ENCODE measurements around the gene ANKH.
A peak's percentile ranks its signal among the peaks of the same experiment; 100 is the strongest.
"Not testable (repeated sequence)": the region's sequence is repeated elsewhere in the genome, so short reads cannot be mapped to it uniquely, and the experiment has no call there.

ANKH gene

DNA sequence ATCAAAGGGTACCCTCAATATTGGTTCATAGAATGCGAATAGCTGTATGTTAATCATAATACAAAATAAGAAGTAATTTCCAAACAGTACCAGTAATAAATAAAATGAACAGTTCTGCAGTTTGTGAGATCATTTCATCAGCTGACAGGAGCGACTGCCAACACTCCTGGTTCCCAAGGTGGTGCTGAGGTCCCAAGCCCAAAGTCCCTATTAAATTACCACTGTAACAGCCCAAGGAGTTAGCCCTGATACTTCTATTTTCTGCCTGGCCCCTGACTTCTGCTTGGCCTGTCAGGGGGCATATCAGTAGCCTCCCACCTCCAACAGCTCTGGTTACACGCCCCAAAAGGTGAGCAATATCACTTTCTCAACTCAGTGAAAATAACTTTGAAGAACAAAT lies 47.1 kb downstream of the ANKH start:
- DNase-seq: no peak

DNA sequence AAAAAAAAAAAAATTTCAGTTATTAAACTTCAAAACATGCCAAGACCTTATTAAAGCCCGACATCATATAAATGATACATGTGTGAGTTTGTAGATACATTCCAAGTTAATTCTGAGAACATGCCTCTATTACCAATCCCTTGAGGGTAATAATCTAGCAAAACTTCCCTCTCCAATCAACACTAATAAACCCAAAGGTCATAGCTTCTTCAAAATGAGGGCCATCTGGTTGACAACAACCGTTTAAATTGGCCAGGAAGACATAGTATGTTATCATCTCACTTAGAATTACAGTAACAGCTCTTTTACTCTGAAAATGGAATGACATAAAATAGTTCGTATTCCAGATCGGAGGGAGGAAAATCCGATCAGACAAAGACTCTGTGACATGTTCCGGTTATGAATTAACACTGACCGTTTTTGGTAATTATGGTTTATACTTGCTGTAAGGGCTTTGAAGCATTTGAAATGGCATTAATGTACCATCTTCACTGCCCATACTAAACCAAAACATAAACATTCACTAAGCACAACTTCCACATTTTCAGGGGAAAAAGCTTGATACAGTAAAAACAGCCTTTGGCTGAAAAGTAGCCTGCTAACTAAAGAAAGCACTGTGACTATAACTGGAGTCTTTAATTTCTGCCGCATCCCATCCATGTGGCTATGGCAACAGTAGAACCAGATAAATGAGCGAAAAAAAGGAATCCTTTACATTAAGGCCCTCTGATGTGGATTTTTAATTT lies 50.3 kb downstream of the ANKH start:
- no peak for DNase-seq

DNA sequence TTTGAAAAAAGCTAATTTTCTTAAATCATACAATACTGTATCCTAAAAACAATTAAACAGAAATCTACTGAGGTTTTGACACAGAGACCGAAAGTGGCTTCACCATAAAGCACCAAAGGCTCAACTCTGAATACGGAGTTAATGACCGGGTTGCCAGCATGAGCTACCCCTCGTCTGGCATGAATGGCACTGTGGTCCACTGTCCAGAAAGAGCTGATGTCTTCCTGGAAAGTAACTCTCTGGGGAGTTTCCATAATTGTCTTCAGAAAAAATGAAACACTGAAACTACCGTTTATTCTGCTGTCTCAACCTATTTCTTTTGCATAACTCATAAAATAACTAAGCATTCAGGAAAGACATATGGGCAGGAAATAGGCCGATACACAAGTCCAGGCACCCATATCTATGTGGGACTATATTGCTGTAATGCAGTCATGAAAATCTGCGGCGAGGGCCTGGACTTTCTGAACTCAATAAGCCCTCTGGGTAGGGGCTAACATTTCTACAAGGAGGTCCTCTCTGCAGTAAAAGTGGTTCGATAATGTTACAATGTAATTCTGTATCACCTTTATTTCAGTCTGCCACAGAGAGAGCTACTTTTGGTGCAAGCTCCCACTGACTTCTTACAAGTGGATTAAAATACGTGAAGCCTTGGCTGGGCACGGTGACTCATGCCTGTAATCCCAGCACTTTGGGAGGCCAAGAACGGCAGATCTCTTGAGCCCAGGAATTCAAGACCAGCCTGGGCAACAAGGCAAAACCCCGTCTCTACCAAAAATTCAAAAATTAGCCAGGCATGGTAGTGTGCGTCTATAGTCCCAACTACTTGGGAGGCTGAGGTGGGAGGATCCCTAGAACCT lies 52.4 kb downstream of the ANKH start:
- no peak for DNase-seq

DNA sequence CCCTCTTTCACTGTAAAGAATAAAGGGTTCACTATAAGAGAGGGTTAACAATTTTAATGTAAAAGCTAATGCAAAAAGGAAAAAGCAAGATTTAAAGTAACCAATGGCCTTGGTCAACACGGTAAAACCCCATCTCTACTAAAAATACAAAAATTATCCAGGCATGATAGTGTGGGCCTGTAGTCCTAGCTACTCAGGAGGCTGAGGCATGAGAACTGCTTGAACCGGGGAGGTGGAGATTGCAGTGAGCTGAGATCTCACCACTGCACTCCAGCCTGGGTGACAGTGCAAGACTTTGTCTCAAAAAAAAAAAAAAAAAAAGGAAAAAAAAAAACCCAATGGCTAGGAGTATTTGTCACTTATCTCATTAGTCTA lies 53.8 kb downstream of the ANKH start:
- not testable (repeated sequence) for DNase-seq

DNA sequence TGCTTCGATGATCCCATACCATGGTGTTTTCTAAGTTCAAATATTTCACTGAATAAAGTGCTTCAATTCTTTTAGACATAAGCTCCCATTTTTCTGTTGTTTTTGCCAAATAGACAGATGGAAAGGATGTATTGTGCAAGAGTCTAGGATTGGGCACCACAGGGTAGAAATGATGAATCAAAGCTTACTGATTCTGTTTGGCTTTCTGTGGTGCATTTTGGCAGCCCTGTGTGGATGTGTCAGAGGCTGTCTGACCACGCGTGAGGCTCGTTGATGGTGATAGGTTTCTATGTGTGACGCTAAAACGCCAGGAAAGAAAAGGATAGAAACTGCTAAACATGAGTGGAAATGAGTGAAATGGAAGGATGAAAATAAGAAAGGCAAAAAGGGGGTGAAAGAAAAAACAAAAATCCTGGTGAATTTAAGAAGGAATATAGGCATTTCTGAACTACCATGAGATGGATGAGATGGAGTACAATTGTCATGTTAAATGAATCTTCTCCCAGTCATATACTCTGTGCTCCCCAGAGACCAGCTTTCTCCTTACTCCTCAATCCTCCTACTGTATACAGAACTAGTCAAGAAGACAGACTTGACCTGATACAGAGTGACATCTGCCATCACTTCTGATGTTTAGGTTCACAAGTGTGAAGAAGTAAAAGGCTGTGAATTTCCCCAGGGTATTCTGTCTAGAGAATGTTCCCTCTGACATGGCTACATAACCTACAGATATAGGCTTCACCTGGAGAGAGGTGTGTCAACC lies 54.4 kb downstream of the ANKH start:
- no peak for DNase-seq

DNA sequence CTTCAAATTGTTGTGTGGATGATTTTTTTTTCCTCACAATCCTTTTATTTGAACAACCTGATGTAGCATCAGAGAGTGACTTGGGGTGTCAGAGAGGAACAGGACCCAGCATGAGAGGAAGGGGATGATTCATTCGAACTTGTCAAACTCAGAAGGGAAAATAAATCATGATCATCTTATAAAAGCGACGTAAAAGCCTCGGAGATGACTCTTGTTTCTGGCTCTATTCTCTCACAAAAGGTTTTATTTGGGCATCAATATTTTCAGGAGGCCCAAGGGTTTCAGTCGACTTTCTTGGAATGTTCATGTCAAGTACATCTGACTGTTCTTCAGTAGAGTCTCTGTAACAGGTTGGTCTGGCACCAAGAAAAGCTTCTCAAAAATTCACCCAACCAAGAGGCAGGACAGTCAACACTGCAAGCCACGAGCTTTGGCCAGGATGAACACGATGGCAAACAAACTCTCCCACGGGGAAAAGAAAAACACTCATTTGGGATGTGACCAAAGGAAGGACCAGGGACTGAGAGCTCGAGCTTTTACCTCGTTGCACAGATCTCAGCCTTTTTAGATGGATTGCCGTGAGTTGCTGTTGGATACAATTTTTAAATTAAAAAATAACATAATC lies 55.1 kb downstream of the ANKH start:
- DNase-seq: no peak

DNA sequence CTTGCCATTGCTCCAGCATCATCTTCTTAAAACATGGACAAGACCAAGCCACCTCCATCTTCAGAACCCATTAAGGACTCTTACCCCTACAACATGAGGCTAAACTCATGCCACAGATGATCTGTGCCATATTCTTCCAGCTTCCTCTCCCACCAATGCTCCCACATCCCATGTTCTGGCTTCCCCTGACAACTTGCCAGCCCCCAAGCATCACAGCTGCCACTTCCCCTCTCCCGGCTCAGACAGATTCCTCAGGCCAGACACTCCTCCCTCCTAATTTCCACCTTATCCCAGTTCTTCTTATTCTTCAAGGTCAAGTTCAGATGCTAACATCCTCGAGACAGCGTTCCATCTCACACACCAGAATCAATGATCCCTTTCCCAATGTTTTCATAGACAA lies 57.8 kb downstream of the ANKH start:
- DNase-seq: no peak

DNA sequence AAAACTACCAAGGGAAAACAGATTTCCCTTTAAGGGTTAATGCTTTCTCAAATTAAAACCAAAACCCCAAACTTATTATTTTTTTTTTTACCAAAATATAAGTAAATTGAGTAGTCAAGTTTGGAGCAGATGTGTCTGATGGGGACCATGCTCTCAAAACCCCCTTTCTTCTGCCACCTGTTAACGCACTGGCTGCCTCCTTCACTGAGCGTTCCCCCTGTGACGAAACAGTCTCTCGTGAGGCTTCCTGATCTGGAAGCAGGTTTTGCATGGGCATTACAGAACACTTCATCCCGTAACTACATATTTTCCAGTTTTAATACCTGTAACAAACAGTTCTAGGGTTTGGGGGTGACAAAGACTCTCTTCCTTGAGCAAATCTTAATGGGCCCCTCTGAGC lies 59.4 kb downstream of the ANKH start:
- DNase-seq: no peak

DNA sequence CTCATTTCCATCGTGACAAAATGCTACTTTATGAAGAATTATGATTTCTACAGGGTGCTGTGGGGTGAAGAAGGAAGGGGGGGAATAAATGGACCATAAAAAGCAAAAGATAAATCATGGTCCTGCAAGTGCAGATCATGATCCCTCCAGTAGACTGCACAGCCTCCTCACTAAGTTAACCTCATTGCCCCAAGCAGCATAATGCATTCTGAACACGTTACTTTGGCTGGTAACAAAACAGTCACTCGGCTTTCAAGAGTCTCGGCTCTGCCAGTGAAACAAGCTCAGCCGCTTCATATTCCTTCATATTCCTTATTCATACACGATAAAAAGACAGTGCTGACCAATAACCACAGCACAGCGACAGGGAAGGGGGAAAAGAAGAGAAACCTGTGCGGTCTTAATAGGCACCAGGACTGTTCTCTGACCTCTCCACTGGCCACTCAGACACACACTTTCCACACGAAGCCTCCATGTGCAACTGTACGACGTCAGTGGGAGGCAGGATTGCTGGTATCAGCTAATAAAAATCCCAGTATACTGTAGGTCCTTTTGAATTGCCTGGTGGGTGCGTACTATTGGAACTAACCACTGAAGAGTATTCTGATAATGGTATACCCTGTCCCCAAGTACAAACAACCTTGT lies 60.5 kb downstream of the ANKH start:
- DNase-seq: no peak

DNA sequence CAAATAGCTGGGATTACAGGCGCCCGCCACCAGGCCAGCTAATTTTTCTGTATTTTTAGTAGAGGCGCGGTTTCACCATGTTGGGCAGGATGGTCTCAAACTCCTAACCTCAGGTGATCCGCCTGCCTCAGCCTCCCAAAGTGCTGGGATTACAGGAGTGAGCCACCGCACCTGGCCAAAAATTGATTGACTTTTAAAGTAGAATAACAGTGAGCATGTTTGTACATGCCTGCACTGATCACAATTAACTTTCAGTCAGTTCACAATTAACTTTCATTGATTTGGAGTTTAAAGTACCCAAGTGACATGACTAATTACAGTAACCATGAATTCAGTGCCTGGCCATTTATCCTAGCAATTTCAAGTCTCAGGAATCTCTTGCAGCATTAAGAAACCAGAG lies 61.3 kb downstream of the ANKH start:
- DNase-seq: no peak

DNA sequence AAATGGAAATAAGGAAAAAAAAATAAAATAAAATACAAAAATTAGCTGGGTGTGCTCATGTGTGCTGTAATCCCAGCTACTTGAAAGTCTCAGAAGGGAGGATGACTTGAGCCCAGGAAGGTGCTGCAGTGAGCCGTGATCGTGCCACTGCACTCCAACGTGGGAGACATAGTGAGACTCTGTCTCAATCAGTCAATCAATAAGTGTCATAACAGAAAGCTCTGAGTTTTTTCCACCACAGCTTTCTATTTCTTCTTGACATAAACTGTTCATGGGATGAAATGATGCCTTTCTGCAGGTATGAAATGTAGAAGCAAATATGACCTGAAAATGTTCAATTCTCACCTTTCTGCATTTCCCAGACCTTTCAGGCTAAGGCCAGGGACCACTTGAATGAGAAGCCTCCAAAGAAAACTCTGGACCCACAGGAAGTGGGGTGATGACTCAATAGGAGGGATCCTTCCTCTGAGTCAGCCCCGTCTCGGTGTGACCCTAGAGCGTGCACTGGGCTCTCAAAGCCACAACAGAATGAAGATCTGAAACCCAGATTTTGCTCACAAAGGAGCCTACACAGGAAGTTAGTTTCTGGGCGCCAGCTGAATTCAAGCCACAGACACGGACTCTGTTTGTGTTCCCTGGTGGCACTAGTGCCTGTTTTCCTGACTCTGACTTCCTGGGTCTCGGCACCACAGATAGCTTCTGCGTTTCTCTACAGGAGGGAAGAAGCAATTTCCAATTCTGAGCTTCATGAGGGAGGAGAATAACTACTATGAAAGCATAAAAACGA lies 62.0 kb downstream of the ANKH start:
- DNase-seq: peak; percentile 56 to 67

DNA sequence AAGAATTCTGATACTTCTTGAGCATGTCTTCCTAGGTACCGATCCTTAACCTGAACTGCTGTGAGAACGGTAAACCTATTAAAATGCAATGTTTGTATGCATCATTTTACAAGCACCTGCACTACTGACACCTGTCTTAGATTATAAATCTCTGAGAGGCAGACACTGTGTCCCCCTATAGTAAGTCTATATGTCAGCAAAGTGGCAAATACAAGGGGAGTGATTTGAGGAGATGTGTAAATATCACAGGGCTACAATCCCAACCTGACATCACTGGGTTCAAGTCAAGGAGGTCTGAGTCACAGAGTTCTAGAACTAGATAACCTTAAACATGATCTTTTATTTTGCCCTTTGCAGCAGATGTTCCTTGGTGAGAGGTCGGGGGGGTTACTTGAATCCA lies 64.1 kb downstream of the ANKH start:
- no peak for DNase-seq

DNA sequence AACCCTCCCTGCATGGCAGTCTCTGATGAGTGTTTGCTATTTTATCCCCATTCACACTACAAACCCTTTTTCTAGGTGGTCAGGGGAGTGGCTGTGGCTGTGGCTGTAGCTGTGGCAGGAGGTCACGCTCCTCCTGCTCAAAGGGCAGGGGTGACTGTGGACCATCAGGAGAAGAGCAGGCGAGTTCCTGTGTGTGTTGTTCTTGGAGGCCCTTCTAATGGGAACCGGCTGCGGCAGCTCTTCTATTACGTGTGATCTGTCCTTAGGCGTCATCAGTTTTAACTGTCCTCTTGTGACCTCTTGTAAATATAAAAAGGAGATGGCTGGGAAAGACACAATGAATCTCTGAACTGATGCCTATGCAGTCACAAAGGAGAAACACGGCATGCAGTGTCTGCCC lies 65.1 kb downstream of the ANKH start:
- no peak for DNase-seq

DNA sequence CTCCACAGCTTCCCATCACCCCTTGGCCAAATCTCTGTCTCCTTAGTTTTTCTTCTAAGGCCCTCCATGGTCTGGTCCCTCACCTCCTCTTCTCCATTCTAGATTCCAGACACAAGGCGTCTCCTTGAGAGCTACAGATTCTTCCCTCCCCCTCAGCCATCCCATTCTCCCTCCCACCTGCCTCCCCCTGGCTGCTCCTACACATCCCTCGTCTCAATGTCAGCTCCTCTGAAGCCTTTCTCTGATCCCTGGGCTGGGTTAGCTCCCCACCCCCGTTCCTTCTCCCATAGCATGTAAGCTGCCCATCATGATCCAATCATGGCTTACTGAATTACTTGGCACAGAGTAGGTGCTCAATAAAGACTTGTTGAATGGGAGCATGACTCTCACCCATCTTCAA lies 69.0 kb downstream of the ANKH start:
- no peak for DNase-seq

DNA sequence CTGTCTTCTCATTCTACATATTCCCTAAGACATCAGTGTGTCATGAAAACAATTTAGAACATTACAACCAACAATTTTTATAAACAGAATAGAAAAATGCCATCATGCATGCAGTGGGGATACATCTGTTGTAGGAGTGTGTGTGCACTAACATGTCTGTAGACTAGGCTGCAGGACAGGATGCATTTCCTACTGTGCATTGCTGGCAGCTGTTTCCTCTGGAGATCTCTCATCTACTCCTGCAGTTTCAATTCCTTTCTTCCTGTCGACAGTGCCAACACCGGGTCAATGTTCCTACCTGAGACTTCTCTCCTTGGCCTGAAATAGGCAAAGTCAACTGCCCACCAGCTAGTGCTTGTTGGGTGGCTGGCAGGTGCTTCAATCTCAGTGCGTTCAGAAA lies 69.8 kb downstream of the ANKH start:
- DNase-seq: no peak

DNA sequence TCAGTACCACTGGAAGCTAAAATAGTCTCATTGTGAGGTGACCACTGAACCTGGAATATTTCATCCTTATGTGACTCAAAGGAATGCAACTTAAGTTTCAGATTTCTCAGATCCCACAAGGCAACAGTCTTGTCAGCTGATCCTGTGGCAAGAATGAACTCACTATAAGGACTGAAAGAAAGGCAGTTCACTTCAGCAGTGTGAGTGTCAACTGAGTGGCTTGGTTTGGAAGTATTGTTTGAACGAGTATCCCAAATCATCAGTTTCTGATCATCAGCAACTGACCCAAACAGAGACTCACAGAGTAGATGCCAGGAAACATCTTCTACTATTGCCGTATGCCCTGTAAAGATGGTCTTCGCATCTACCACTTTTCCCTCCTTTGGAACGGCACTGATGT lies 74.2 kb downstream of the ANKH start:
- DNase-seq: not testable (repeated sequence)

DNA sequence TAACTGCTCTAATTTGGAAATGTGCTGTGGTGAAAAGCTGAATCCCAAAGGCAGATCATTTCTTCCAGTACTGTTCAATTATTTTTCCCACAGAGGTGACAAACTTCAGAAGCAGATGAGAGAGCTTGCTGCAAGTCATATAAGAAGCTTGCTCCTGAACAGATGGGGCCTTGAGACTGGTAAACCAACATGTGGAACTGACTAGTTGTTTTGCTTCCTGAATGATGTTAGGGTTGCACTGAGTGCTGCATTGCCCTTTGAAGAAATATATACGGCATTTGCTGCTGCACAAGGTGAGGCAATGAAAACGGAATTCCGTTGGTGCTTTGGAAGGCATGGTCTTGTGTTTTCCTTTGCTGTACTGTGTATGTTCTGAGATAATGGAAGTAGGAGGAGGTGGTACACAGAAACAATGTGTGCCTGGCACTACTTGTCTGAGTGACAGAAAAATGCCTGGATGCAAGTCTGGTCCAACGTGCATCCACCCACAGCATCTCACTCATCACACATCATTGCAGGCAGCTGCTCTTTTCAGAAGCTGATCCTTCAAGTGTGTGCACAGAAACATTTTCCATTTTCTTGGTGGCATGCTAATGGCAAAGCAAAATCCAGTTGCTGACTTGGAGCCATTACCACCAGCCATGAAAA lies 76.9 kb downstream of the ANKH start:
- DNase-seq: no peak

DNA sequence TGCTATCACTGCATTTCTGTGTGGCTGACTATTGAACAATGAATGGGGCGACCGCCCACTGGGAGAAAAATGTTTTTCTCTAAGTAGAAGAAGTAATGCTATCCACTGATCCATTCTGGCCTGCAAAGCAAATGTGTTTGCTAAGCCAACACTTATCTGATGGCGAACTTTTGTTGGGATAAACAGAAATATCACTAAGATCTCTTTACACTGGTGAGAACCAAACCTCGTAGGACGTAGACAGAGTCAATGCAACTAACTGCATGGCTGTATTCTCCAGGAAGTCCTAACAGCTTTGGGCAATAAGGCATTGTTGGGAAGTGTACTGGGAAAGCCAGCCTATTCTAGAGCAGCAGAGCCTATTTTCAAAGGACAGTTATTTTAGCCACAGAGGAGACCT lies 77.7 kb downstream of the ANKH start:
- DNase-seq: no peak

DNA sequence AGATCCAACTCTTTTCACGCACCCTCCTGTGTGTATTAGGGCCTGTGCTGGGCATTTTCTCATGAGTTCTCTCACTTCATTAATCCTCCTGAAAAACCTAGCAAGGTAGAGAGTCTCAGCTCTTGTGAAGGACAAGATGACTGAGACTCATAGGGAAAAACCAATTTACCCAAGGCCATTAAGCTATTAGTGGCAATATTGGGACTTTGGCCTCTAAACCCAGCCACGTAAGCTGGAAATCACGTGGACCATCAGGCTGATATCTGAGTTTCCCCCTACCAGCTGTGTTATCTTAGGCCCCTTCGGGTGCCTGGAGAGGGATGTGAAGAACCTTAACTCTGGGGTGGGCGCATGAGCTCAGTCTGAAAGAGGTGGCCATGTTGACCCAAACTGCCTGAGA lies 80.7 kb downstream of the ANKH start:
- DNase-seq: no peak

DNA sequence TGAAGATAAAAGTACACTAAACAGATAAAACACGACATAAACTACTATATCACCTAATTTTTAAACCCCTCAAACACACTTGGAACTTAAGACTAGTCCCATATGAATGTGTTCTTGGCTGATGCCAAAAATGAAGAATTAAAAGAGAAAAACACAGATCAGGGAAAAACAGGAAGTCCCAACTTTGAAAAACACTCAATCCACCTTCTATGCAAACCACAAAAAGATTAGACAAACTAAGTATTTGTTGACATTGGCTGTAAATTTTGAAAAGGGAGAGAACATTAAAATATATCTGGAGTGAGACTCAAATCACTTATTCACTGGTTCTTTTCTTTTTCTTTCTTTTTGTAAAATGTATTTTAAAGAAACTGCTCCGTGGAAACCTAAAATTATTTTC lies 81.4 kb downstream of the ANKH start:
- no peak for DNase-seq

DNA sequence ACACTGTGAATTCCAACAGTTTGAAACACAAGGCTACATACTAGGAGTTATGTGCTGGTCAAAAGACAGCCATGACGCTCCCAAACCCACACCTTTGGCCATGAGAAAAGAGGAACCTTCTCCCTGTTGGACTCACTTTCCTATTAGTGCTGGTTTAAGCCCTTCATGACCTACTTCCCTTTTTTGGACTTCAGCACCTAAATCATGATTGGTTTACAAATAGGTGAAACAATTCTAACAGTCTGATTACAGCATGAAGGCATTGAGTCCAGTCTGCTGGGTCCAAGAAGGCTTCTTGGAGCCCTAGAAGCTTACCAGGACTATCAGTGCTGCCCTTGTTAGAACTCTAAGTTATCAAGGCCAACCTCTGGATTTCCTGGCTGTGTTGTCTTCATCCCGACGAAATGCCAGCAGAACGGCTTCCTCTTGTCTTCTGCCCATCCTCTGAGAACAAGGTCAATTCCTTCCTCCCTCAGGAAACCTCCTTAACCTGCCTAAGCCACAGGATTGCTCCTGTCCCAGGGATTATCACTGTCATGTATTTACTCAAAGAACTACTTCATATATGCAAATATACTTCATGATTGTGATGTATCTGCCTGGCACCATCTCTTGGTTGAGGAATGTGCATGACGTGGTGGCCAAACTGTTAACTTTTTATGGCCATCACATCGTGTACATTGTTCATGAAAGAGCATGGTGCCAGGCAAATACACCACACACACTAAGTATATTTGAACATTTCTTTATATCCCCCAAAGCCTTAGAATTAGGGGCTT lies 83.6 kb downstream of the ANKH start:
- no peak for DNase-seq
